SKM-1 (cell line): ENCODE results near the gene PUM1.
"Not testable (repeated sequence)": the region's sequence is repeated elsewhere in the genome, so short reads cannot be mapped to it uniquely, and the experiment has no call there.

ENCODE experiments used
- DNase-seq: peaks from one replicate; lab custom pipeline; 2025; ENCODE audit not compliant: unreplicated experiment; lab: John Stamatoyannopoulos, UW

Gene PUM1, protein sequence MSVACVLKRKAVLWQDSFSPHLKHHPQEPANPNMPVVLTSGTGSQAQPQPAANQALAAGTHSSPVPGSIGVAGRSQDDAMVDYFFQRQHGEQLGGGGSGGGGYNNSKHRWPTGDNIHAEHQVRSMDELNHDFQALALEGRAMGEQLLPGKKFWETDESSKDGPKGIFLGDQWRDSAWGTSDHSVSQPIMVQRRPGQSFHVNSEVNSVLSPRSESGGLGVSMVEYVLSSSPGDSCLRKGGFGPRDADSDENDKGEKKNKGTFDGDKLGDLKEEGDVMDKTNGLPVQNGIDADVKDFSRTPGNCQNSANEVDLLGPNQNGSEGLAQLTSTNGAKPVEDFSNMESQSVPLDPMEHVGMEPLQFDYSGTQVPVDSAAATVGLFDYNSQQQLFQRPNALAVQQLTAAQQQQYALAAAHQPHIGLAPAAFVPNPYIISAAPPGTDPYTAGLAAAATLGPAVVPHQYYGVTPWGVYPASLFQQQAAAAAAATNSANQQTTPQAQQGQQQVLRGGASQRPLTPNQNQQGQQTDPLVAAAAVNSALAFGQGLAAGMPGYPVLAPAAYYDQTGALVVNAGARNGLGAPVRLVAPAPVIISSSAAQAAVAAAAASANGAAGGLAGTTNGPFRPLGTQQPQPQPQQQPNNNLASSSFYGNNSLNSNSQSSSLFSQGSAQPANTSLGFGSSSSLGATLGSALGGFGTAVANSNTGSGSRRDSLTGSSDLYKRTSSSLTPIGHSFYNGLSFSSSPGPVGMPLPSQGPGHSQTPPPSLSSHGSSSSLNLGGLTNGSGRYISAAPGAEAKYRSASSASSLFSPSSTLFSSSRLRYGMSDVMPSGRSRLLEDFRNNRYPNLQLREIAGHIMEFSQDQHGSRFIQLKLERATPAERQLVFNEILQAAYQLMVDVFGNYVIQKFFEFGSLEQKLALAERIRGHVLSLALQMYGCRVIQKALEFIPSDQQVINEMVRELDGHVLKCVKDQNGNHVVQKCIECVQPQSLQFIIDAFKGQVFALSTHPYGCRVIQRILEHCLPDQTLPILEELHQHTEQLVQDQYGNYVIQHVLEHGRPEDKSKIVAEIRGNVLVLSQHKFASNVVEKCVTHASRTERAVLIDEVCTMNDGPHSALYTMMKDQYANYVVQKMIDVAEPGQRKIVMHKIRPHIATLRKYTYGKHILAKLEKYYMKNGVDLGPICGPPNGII

DNA sequence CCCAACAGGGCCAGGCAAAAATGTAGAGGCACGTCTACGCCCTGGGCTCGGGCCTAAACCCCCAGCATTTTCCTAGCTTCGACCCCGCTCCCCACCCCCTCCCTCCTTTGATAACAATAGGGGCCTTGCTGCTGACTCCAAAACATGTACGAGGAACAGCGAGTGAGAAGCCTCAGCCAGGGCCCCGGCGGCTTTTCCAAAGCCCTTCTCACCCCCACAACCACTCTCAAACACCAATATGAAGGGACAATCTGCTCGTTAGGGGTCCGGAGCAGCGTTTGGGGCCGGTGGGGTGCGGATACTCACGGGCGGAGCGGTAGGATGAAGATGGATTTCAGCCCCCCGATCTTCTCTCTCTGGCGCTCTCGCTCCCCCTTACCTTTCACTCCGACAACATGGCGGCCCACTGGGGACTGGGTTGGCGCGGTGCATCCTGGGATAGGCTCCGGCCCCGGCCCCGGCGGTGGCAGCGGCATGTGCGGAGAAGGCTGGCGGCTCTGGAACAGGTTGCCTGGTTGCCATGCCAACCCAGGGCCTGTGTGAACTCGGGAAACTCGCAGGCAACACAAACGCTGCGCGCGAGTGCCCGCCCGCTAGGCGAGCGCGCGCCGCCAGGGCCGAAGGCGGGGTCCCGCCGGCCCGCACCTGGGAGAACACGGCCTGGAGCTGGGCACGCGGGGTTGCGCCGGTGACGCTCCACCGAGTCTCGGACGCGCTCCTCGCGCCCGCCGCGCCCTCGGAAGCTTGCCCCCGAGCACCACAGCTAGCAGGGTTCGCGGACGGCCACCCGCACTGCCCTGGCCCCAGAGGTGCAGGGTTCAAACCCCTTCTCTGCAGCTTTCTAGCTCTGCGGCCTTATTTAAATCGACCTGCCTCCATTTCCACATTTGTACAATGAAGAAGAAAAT lies at the start of gene PUM1:
PUM1 (minus strand) TSS at position 408 of the 908 bp plus-strand sequence. CDS start 6,151 bp downstream, outside the sequence.
- peak; percentile 93 for DNase-seq

DNA sequence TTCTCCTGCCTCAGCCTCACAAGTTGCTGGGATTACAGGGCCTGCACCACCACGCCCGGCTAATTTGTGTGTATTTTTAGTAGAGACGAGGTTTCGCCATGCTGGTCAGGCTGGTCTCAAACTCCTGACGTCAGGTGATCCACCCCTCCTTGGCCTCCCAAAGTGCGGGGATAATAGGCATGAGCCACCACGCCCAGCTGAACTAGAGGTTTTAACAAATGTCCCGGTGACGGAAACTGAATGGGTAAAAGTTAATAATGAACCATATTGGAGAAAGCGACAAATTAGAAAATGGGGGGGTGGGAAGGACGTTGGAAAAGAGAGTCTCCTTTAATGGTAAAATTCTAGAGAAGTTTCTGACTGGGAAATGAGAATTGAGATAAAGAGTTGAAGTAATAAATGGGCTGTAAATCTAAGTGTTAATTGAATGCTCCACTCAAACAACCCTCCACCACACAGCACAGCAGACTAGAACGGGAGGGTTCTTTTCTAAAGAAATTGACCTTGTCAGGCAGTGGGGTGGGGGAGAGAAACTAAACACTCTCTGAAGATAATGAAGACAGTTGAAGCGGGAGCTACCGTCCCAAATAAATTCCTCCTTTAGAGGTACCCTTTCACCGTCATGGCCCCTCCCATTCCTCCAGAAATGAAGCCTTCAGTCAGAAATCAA lies 46.9 kb upstream of the PUM1 start:
- no peak for DNase-seq

DNA sequence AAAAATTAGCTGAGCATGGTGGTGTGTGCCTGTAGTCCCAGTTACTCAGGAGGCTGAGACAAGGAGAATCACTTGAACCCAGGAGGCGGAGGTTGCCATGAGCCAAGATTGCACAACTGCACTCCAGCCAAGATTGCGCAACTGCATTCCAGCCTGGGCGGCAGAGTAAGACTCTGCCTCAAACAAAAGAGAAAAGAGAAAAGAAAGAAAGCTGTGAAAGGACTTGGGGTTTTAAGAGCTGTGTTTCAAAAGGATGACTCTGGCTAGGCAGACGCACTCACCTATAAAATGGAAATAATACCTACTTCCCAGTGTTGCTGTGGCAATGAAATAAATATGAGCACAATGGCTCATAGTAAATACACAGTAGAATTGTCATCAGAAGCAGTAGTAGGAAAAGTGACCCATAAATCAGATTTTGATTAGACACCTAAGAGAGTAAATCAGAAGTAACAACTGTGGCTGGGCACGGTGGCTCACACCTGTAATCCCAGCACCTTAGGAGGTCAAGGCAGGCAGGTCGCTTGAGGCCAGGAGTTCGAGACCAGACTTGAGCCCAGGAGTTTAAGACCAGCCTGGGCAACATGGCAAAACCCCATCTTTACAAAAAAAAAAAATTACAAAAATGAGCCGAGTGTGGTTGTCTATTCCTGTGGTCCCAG lies 45.9 kb upstream of the PUM1 start:
- DNase-seq: peak; percentile 40

DNA sequence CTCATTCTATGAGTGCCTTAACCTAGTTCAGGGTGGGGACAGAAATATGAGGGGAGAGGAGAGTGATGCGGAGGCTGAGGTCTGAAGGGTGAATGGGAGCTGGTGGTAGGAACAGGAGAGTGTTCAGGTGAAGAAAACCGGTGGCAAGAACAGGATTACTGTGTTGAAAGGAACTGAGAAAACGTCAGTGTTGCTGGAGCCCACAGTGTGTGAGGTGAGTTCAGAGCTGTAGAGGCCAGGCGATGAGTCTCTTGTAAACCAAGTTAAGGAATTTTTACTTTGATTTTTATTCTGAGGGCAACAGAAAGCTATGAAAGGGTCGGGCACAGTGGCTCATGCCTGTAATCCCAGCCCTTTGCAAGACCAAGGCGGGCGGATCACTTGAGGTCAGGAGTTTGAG lies 45.3 kb upstream of the PUM1 start:
- DNase-seq: no peak

DNA sequence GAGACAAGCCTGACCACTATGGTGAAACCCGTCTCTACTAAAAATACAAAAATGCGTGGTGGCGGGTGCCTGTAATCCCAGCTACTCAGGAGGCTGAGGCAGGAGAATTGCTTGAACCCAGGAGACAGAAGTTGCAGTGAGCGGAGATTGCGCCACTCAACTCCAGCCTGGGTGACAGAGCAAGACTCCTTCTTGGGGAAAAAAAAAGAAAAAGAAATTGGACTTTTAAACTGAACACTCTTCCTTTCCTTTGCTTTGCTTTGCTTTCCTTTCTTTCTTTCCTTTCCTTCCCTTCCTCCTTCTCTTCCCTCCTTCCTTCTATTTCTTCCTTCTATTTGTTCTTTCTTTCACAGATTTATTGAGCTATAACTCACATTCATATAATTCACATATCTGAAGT lies 43.3 kb upstream of the PUM1 start:
- DNase-seq: no peak

DNA sequence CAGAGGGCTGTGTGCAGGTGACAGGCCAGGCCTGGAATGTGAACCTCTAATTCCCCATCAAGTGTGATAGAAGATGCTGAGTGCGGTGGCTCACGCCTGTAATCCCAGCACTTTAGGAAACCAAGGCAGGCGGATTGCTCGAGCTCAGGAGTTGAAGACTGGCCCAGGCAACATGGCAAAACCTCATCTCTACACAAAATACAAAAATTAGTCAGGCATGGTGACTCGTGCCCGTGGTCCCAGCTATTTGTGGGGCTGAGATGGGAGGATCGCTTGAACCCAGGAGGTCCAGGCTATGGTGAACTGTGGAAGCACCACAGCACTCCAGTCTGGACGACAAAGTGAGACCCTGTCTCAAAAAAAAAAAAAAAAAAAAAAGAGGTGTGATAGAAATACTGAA lies 40.1 kb upstream of the PUM1 start:
- DNase-seq: no peak

DNA sequence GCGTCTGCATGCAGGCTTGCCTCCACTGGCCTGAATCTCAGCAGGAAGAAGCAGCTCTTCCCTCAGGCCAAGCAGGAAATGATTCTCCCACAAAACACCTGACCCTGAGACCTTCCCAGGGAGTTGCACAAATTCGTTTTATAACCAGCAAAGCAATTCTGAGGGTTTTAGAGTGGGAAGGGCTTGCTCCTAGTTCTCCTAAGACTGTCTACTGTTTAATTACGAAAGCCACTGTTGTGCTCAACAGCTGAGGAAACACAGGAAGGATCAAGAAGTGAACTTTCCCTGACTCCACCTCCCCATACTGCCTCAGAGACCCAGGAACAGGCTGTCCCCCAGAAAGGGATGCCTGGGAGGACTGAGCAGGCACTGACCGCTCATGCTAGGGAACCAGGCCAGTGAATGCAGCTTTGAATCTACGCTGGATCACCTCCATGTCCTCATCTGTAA lies 37.0 kb upstream of the PUM1 start:
- no peak for DNase-seq

DNA sequence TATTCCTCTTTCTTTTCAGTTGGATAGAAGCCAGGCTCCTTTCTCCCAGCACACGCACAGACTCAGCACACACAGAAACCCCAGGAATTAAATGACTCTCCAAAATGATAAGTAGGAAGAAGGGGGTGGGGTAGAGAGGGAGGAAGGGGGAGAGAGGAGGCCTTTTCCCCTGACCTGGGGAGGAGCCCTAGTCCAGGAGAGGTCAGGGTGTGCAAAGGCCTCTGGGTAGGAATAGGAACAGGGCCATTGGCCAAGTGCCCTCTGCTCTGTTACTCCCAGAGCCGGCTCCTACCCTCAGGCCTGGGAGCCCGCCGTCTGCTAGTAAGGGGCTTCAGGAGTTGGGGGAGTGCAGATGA lies 35.6 kb upstream of the PUM1 start:
- no peak for DNase-seq

DNA sequence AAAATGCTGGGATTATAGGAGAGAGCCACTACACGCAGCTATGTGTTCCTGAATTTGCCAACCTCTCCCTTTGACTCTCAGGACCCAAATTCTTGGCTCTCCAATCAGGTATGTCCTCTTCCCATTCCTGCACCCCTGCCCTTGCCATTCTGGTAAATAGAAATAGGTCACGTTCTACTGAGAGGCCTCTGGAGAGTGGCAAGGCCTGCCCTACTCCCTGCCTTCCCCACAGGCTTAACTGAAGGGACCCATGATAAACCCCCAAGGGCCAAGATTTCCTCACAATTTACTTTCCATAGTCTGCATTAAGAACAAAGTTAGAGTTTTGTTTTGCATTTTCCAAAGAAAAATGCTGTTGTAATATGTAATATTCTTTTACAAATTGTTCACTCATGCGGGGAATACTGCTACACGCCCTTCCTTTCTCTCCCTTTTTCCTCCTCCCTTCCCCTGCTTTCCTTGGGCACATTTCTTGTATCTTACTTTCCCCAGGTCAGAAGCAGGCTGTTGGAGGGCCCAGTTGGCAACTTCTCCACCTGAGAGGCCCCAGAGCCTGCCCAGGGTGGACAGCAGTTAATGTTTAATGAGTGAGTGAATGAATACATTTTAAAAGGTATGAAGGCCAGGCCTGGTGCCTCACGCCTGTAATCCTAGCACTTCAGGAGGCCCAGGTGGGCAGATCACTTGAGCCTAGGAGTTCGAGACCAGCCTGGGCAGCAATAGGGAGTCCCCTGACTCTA lies 33.9 kb upstream of the PUM1 start:
- no peak for DNase-seq

DNA sequence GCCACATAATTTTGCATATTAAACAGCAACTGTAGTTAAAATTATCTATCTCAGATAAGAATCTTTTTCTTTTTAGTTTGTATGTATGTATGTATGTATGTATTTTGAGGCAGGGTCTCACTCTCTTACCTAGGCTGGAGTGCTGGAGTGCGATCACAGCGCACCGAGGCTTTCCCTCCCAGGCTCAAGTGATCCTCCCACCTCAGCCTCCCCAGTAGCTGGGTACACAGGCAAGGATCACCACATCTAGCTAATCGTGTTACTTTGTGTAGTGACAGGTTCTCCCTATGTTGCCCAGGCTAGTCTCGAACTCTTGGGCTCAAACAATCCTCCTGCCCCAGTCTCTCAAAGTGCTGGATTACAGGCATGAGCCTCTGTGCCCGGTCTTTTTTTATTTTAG lies 30.5 kb upstream of the PUM1 start:
- DNase-seq: no peak

DNA sequence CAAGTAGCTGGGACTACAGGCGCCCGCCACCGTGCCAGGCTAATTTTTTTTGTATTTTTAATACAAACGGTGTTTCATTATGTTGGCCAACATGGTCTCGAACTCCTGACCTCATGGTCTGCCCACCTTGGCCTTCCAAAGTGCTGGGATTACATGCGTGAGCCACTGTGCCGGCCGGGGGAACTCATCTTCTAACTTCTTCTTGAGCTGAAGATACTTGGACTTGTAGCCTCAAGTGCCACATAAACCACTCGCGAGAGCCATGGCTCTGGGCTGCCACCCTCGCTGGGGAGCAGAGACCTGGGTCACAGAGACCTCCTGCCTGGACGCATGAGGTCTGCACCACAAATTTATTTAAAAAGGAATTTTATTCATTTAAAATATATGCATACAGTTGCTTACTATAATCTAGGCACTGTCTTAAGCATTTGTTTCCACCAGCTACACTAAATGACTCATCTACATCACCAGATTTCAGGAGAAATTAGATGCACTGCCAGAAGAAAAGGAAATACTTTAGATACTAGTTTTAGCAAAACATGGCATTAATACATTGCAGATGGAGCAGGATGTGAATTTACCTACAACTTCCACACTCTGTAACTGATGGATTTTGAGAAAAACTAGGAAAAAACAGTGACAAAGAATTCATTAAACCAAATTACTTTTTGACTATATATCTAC lies 29.9 kb upstream of the PUM1 start:
- no peak for DNase-seq

DNA sequence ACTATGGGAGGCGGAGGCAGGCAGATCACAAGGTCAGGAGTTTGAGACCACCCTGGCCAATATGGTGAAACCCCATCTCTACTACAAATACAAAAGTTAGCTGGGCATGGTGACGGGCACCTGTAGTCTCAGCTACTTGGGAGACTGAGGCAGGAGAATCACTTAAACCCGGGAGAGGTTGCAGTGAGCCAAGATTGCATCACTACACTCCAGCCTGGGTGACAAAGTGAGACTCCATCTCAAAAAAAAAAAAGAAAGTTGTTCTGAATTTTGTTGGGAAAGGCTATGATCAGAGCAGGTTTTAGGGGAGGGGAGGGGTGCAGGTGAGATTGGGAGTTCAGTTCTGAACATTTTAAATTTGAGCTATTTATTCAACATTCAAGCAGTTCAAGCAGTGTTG lies 22.6 kb upstream of the PUM1 start:
- DNase-seq: not testable (repeated sequence)

DNA sequence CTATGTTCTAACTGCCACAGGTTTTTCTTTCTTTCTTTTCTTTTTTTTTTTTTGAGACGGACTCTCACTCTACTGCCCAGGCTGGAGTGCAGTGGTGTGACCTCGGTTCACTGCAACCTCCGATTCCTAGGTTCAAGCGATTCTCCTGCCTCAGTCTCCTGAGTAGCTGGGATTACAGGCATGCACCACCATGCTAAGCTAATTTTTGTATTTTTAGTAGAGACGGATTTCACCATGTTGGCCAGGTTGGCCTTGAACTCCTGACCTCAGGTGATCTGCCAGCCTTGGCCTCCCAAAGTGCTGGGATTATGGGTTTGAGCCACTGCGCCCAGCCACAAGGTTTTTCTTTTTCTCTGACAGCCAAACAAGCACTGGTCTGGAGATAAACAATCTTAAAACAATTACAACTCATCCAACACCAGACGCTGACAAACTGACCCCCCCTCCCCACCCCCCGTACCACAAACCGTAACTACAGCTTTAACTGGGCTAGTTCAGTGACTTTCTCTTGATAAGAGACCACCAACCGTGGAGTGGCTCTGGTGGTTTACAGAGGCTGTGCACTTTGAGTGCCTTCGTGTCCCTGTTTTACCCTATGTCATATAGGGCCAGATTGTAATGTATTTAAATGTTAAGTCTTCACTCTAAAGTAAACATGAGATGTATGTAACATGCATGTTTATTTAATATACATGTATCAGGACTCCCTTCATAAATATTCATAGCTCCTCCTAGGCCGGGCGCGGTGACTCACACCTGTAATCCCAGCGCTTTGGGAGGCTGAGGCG lies 19.5 kb upstream of the PUM1 start:
- no peak for DNase-seq

DNA sequence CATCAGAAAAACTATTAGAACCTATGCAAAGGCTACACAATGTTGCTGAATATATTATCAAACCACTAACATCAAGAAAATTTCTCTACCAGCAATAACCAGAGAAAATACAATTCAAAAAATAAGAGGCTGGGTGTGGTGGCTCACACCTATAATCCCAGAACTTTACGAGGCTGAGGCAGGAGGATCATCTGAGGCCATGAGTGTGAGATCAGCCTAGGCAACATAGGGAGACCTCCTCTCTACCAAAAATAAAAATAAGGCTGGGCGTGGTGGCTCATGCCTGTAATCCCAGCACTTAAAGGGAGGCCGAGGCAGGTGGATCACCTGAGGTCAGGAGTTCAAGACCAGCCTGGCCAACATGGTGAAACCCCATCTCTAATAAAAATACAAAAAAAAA lies 16.9 kb upstream of the PUM1 start:
- DNase-seq: no peak

DNA sequence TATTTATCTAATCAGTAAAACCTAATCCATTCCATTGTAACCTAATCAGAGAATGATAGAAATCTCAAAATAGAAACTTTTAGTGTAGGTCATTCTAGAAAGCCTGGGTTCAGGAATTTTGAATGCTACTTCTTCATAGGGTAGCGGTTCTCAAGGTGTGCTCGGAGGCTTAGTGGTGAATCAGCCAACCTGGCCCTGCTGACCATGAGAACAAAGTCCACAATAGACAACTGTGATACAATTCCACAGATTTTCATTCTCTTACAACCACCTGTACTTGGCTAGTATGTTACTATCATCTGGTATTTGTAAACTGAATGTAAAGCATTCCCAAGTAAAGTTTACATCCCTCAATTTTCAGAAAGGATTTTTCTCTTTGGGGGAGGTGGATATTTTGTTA lies 7.5 kb upstream of the PUM1 start:
- DNase-seq: no peak

DNA sequence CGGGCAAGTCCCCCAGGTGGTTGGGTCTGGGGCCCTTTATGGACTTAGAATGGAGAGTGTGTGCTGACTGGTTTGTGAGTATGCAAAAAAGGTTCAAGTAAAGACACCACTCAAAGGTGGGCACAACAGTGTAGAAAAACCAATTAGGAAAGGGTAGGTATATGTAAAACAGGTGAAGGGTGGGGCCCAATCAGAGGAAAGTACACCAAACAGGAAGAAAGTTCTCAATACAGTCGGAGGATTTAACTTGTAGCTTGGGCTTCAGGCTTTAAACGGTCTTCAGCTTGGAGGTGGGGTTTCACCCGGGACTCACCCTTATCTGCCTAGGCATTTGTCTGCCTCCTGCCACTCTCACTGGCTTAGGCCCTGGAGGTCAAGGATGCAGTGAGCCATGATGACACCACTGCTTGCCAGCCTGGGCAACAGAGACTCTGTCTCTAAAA lies 6.8 kb upstream of the PUM1 start:
- DNase-seq: no peak

DNA sequence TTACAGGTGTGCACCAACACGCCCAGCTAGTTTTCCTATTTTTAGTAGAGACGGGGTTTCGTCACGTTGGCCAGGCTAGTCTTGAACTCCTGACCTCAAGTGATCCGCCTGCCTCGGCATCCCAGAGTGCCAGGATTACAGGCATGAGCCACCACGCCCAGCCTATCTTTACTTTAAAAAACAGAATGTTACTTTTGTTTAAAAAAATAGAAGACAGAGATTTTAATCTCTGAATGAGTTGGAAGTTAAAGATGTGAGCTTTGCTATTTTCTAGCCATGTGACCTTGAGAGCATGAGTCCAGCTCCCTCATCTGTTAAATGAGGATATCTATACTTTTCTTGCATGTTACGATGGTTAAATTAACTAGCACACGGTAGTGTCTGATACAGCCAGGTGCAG lies 3.9 kb upstream of the PUM1 start:
- DNase-seq: no peak
